Thyroid gland (tissue), 4 donors: ENCODE data around the gene FEM1C.

ENCODE experiments used
- CTCF ChIP-seq, 6 experiments: fragments of 200-600 bp in 3 of 6; fragments of 450-650 bp in 3 of 6; sonication (generic) in 3 of 6; IDR thresholded peaks; one replicate each; pipeline ENCODE4 v1.5.1; 2016 to 2019; ENCODE audit warnings: antibody characterized with exemption in 6 of 6, mild to moderate bottlenecking in 2 of 6, inconsistent platforms in 1 of 6, moderate library complexity in 1 of 6
- POLR2A ChIP-seq, 2 donors: fragments of 450-650 bp; IDR thresholded peaks; one replicate each; pipeline ENCODE4 v1.6.1; 2017; ENCODE audit warnings: antibody characterized with exemption in 2 of 2, mild to moderate bottlenecking in 2 of 2, moderate library complexity in 1 of 2

- TF ChIP-seq CTCF (IDR thresholded peaks at IDR 0.05) = no peak
- TF ChIP-seq POLR2A (IDR thresholded peaks at IDR 0.05) = no peak
Observed at GRCh38 chr5:115588640-115589039, 44.1 kb upstream of the FEM1C start.
